Stromal cell of bone marrow (primary cell): ENCODE results near the gene MYCBPAP.

ENCODE experiments used
- DNase-seq: peaks from one replicate; pipeline ENCODE4 v3.0.0-alpha.2; 2012; ENCODE audit warnings: low read depth

The MYCBPAP gene

GRCh38 chr17:50551884-50552283, 43.6 kb downstream of the MYCBPAP start:
- DNase-seq, result no peak

GRCh38 chr17:50554201-50554600, 46.0 kb downstream of the MYCBPAP start:
- DNase-seq, result no peak

GRCh38 chr17:50556803-50557202, 48.6 kb downstream of the MYCBPAP start:
- no peak for DNase-seq

DNA sequence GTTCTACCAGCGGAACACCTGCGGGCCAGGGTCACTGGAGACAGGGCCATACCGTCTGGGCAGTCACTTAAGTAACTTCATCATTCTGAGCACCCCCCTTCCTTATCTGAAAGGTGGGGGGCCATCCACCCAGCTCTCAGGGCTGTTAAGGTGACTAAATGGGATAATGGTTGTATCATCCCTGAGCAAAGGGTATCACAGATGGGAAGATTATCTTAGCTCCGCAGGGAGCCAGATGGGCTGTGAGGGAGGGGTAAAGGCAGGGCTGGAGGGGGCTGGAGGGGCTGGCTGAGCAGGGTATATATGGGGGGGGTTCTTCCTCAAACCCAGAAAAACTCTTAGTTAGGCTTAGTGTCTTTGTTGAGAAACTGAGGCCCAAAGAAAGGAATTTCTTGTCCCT, 49.4 kb downstream of the MYCBPAP start:
- no peak for DNase-seq

- DNase-seq, result no peak
Observed at GRCh38 chr17:50558091-50558490, 49.9 kb downstream of the MYCBPAP start.

GRCh38 chr17:50558581-50558940, 50.3 kb downstream of the MYCBPAP start:
- DNase-seq, result no peak

DNA sequence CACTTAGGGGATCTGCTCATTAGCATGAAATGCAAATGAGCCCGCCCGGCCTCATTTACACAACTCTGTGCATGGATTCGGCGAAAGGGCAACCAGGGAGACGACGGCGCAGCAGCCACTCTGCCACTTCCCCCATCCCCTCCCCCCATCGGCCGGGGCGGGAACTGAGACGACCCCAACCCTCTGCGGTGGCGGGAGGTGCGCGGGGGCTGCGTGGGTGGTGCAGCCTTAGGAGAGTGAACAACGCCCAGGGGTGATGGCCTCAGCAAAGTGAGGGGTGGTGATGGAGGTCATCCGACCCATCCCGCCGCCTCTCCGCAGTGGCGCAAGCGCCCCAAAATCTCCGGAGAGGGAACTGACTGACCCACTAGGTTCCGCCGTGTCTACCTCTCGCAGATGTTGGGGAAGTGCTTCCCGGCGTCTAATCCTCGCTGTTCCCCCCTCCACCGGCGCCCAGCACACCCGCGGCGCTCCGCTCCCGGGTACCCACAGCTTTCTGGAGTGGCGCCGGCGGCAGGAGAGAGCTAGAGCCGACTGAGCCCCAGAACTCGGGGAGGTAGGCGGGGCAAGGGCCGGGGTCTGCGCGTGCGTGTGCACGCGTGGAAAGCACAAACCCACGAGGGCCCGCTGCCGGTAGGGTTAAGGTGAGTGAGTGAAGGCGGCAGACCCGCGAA, 50.8 kb downstream of the MYCBPAP start:
- no peak for DNase-seq

DNA sequence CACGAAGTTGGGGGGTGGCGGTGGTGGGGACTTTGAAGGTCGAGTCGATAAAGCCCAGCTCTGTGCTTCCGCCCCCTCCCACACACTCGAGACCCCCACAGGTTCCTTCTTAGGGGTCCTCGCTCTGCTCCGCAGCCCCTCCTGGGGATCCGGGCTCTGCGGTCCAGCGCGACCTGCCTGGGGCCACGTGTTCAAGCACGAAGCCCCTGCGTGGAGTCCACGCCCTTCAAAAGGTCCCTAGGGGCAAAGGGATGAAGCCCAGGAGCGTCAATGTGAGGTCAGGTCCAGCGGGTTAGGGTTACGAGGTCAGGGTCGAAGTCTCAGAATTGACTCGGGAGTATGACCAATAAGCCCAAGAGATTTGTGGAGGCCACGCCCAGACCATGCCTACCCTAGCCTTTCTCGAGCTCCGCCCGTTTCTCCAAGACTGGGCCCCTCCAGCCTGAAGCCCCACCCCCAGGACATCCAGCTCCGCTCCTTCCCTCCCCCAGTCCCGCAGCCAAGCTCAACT, 51.5 kb downstream of the MYCBPAP start:
- peak; percentile 33 for DNase-seq

GRCh38 chr17:50560185-50560824, 52.1 kb downstream of the MYCBPAP start, which contains the start of gene CACNA1G:
TSS of gene CACNA1G (plus strand) at chr17:50560715. CDS start at chr17:50561460, 745 bp downstream.
- DNase-seq, result peak; percentile 74

DNA sequence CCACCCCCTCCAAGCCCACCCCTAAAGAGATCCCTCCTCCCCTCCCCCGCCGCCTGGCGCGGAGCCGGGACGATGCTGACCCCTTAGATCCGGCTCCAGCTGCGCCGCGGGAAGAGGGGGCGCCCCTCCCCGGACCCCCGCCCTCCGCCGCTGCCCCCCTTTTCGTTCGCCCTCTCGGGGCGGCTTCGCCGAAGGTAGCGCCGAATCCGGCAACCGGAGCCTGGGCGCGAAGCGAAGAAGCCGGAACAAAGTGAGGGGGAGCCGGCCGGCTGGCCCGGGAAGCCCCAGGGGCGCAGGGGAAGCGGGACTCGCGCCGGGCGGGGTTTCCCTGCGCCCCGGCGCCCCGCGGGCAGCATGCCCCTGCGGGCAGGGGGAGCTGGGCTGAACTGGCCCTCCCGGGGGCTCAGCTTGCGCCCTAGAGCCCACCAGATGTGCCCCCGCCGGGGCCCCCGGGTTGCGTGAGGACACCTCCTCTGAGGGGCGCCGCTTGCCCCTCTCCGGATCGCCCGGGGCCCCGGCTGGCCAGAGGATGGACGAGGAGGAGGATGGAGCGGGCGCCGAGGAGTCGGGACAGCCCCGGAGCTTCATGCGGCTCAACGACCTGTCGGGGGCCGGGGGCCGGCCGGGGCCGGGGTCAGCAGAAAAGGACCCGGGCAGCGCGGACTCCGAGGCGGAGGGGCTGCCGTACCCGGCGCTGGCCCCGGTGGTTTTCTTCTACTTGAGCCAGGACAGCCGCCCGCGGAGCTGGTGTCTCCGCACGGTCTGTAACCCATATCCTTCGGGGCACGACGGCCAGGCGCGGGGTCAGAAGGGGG, 52.9 kb downstream of the MYCBPAP start:
- no peak for DNase-seq

- DNase-seq, result no peak
Observed at GRCh38 chr17:50561746-50562141, 53.5 kb downstream of the MYCBPAP start.

DNA sequence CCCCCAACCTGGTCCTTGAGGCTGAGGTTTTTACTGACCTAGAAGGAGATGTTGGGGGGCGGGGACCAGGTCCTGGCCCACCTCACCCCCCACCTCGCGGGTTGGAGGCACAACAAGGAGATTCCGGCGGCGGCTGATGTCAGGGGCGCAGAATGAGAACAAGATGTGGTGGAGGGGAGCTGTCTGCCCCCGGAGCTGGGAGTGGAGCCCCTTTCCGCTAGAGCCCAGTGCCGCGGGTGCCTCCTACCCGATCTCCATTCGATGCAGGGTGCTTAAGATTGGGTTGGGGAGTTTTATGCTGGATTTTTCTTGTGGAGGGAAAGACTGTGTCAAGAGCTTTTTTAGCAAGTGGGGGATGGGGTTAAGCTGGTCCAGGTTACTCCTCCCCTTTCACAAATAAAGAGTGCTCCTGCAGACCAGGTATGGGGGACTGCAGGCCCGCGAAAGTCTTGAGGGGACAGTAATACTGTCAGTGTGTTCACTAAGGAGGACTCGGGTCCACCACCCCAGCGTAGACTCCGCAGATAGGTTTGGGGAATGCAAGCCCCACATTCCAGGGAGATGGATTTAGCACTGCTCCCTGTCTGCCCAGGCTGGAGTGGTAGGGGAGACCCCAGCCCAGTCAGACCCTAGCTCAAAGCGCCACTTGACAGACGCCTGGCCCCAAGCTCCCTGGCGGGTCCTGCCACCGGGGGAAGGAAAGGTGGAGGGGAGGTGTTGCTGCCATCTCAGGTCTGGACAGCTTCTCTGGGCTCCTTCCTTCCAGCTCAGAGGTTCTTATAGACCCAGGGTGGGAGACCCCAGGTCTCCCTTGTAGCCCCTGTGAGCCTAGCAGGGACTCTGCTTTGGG, 54.2 kb downstream of the MYCBPAP start:
- DNase-seq, result no peak

DNA sequence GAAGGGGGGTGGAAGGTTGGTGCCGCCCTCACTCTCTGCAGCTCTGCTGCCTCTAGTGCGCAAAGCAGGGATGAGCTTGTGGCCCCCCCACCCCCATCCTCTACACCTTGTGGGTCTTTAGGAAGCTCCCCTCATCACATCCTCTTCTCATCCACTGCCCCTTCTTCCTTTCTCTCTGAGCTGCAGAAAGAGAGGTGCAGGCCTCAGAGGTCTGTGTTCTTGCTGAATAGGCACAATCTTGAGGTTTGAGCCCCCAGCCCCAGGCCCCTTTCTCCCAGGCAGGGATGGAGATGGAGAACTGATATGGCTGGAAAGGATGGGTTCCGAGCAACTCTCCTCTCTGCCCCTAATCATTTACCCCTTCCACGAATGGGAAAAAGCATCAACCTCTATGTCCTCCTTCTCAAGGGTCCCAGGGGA, 54.9 kb downstream of the MYCBPAP start:
- DNase-seq, result no peak

- DNase-seq, result peak; percentile 76
Observed at GRCh38 chr17:50564916-50565315, 56.7 kb downstream of the MYCBPAP start.

DNA sequence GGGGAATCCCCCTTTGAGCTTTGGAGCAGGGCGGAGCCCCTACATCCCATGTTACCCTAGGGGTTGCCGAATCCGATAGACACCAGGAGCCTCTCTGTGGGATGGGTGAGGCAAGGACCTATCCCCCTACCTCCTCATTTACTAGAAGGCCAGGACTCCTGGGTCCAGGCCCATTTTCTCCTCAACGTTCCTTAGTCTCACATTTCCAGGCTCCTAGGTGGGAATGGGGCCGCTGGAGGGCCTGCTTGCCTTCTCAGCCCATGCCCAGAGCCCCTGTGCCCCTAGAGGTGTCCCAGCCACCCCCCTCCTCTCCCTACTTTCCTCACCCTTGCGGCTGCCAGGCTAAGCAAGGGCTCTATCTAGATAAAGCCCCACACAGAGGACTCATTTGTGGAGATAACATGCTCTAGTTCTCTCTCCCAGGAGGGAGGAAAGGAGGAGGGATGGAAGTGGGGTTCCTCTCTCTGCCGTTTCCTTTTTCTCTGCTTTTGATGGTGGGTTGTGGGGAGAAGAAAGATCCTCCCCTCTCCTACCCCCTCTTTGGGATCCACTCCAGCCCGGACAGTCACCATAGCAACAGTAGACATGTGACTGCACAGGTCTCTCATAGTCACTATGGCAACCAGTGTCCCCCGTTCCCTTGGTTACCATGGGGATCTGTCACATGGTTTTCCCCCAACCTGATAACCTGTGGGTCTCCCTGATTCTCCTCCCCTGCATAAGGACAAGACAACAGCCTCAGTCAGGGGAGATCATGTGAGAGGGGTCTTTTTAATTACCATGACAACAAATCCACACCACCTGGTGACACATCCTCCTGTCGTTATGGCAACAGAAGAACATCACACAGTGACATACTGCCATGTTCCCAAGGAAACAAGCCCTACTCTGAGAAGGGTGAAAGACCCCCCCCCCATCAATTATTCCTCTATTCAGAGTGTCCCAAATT, 57.4 kb downstream of the MYCBPAP start:
- DNase-seq, result no peak

DNA sequence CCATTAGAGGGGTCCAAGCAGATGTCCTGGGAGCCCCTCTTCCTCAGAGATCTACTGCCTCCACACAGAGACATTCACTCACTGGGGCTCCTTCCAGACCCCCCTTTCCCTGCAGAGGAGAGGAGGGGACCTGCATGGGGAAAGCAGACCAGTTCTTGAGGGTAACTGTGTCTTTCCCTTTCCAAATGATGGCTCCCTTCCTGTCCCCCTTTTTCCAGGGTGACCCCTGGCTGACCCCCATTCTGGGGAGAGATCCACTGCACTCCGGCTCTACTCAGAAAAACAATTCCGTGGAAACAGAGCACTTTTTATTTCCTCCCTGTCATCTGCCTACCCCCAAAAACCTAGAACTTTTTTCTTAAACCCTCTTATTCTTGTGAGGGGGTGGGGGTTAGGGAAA, 58.6 kb downstream of the MYCBPAP start:
- no peak for DNase-seq

DNA sequence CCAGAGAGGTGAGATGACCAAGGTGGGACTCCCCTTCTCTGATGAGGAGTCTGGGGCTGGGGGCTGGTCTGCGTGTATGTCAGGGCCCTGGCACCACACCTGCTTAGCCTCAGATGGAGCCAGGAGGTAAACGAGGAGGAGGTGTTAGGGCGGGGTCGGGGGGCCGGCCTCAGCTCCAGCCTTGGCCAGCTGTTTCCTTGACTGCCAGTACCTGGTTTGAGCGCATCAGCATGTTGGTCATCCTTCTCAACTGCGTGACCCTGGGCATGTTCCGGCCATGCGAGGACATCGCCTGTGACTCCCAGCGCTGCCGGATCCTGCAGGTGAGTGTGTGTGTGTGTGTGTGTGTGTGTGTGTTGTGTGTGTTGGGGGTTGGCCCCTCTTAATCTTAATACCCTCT, 60.4 kb downstream of the MYCBPAP start:
- DNase-seq, result no peak

GRCh38 chr17:50569592-50569991, 61.4 kb downstream of the MYCBPAP start:
- no peak for DNase-seq

DNA sequence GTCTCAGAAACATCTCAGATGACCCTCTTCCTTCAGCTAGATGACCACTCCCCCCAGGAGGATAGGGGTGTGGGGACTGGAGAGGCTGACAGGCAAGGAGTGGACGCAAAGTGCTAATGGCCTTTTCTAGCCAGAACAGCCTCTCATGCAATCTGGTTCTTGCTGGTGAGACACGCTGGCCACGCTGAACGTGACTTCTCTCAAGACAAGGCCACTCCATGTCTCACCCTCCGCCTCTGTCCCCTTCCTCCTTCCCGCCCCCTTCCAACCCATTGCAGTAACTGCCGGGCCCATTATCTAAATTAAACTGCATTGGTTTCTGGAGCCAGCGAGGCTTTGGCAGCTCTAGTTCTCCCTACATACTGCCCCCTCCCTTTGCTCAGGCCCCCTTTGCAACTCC, 61.8 kb downstream of the MYCBPAP start:
- no peak for DNase-seq

- DNase-seq, result no peak
Observed at GRCh38 chr17:50570528-50570927, 62.3 kb downstream of the MYCBPAP start.

DNA sequence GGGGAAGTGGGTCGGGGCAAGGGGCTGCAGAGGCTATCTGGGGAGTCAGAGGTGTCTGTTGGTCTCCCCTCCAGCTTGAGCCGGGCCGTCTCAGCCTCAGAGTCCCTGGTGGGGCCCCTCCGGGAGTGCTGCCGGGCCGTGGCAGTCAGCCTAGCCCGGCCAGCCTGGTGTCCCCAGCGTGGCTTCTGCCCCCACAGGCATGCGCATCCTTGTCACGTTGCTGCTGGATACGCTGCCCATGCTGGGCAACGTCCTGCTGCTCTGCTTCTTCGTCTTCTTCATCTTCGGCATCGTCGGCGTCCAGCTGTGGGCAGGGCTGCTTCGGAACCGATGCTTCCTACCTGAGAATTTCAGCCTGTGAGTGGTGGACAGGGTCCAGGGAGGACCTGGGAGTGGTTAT, 63.4 kb downstream of the MYCBPAP start:
- DNase-seq, result no peak
